ENCODE results near the gene BCAS3.

Gene BCAS3

DNA sequence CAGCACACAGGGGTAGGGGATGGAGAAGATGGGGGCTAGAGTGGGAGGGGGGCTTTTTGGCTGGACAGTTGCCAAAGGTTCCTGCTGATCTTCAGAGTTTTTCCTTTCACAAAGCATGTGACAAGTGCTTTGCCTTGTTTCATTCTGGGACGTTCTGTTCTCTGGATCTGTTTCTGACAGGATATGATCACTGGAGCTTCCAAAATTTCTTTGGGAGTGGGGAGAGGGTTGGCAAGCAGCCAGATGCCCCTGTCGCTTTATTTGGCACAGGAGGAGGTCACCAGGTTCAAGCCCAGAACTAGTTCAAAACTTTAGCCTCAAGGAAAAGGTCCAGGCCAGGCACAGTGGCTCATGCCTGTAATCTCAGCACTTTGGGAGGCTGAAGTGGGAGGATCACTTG, 653.5 kb downstream of the BCAS3 start:
- DNase-seq = no peak

DNA sequence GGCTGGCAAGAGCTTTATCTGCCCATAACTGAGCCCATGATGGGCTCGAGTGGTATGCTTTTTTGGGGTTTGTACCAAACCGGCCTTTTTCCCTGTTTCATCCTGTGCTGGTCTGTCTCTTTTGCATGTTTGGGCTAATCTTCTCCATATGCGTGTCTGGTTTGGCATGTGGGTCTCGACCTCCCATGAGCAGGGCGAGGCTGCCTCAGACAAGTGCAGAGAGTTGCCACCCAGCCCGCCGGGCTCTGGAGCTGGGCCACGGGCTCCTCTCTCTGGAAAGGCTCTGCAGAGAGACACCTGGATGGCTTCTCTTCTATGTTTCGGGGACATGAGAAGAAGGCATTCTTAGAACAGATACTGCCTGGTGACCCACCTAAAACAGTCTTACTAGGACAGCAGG, 654.2 kb downstream of the BCAS3 start:
- DNase-seq = no peak

DNA sequence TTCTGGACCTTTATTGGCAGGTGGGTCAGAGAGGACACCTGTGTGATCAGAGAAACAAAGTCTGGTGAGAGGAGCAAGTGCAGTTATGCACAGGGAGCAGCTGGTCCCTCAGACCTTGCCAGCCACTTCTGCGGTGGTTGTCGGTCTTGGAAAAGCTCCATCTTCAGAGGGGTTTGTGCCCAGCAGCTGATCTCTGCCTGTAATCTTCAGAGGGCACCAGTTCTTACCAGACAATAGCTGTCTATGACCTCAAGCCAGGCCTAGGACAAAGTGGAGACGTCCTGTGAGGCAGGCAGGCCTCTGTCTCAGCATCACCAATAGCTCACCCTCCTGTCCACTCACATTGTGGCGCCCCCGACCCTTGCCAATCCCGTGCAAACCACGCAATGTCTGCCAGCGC, 655.5 kb downstream of the BCAS3 start:
- DNase-seq = no peak

DNA sequence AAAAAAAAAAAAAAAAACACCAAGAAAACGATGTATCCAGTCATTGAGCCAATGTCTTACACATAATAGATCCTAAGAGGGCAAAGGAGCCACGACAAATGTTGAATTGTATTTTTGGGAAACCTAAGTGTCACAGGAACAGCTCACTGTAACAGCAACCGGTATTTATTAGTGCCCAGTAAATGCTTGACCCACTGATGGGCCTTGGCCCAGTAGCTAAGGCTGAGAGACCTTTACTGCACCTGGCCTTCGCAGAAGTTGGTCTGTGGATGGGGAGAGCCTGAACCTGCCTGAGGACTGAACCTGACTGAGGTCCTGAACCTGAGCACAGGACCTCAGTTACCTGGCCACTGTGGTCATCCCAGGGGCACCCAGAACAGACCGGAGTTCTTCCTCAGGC, 657.0 kb downstream of the BCAS3 start:
- DNase-seq = no peak

DNA sequence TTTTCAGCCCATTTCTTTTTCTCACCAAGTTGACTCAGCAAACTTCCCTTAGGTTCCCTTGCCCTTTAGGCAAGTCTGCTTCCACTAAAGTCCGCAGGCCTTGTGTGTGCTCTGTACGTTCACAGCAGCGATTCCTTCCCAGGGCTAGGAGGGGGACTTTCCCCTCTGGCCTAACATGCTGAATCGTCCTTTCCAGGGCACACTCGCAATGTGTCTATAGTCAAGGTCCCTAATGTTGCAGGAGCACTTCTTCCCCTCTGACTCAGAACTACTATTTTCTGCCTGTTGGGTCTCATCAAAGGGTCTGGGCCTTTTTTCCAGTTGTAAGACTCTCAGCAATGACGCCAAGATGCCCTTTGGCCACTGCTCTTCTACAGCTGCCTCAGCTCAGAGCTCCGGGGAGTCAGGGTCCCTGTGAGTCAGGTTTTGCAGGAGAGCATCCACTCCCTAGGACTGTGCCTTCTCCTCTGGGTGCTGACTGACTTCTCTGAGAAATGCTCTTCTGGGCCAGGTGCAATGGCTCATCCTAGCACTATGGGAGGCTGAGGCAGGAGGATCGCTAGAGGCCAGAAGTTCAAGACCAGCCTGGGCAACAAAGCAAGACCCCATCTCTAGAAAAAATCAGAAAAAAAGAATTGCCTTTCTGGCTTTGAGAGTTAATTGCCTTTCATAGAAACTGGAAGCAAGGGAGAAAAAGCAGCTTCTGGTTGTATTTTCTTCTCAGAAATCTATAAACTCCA, 657.6 kb downstream of the BCAS3 start:
- no peak for DNase-seq

DNA sequence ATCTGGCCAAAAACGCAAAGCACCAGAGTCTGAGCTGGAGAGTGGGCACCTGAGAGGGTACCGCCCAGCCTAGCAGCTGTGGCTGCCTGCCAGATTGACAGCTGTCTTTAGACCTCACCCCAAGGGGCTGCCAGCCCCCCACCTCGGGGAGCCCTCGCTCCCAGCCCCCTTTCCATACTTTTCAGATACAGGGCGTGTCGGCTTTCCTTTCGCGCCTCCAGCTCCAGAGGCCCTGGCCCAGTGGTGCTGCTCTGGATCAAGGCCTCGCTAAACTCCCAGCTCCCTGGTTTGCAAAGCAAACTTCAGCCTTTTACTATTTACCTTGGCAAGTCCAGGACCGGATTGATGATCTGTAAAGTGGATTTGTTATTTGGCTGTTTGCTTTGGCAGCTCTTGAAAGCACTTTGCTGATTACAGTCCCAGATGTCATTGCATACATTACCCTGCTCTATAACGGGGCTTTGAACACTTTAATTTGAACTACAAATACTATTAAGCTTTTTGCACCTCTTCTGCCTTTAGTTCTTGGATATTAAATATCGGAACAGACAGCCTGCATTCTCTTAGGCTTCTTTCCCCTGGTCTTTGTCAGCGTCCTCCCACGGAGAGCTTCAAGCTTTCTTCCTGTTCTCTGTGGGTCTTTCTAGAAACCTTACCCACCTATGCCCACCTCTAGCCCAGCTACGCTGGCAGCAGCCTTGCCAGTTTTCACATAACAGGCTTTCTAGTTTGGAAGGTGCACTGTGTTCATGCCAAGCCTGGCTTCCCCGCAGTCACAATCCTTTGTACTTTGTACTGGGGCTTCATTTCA, 658.4 kb downstream of the BCAS3 start:
- DNase-seq = no peak

DNA sequence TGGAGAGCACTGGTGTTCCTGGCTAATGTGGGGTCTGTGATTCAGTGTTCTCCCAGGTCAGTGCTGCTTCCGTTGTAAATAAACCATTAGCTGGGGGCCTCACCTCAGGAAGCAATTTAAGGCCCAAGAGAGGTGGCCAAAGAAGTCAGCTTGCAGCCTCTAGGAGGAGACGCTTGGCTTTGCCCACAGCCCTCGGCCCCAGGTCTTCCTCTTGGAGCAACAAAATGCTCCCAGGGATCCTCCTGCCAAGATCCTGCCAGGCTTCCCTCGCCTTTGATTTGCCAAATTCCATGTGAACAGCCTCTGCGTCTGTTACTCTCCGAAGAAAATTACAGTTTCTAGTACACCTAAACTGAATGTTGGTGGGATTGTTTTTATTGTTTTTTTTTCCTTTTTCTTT, 659.6 kb downstream of the BCAS3 start:
- DNase-seq = no peak

DNA sequence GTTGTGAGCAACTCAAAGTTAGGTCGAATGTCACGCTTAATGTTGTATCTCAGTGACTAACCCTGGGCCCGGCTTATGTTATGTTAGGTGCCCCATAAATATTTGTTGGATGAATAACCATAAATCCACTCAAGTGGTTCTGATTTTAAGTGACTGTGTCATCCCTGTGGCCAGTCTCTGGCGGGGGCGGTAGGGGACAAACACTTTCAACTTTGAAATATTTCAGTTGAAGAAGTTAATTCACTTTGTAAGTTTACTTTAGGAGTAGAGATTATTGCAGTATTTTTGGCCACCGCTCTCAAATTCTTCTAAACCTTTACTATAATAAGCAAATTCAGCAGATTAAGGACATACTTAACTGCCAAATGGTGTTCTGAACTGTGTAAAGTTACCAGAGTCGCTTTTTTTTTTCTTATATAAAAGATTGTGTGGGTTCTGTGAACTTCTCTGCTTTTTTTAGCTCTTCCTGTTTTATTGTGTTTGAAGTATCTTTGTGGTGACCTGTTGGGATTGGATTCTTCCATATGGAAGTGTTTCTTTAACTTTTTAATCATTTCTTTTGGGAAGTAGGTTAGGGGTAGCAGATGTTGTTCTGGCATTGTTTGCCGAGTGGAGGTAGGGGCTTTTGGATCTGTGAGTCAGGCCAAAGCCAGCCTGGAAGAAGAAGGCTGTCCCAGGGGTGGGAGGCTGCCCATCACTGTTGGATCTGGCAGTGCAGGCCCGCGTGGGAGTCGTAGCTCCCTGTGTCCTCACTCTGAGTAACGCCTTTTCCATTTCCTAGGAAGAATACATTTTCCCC, 660.5 kb downstream of the BCAS3 start:
- DNase-seq = no peak

DNA sequence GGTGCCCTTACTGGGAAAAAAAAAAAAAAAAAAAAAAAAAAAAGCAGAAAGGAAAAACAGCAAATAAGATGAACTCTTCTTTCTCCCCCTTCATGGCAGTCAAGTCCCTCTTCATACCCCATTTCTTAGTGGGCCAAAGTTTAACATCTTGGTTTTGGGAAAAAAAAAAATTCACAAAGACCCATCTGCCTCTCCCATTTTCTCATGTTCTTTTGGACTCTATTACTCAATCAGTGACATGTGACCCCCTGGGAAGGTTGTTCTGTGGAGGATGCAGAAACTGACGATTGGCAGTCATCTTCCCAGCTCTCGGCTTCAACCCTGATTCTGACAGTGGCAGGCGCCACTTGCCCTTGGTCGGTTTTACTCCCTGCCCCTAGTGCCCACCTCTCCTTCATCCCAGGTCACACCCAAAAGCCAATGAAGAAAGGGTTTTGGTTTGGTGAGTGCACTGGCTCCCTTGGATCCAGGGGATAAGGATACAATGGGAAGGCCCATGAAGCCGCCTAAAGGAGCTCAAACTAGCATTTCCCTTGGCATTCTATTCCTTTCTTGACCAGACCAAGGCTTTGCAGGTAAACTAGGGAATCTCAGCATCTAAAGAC, 661.3 kb downstream of the BCAS3 start:
- DNase-seq = no peak

DNA sequence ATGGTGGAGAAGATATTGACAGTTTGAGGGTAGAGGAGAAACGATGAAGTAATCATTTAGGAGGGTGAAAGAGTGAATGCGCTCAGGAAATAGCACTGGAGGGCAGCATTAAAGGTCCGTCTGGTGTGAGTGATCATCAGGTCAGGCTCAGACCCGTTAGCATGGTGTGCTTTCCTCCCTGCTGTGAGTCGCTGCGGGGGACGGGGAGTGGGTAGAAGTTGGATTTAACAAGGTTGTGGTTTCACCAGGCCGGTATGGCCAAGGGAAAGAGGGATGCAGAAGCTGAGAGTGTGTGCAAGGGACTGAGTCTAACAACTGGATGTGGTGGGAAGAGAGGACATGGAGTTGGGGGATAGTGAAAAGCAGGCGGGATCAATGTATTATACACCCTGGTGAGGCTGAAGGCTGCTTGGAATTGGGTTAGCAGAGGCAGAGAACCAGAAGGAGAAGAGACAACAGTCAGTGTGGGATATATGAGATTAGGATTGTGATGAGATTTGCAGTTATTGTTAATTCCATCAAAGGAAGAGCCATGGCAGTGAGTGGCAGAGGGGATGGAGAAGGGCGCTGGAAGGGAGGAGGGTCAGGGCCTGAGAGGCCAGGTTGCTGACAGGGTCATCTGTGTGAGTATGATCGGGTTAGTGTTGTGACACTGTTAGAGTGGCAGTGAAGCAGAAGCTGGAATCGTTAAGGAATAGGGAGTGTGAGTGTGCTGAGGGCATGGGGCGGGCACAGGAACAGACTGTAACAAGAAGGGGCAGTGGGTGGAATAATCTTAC, 663.0 kb downstream of the BCAS3 start:
- DNase-seq = no peak

DNA sequence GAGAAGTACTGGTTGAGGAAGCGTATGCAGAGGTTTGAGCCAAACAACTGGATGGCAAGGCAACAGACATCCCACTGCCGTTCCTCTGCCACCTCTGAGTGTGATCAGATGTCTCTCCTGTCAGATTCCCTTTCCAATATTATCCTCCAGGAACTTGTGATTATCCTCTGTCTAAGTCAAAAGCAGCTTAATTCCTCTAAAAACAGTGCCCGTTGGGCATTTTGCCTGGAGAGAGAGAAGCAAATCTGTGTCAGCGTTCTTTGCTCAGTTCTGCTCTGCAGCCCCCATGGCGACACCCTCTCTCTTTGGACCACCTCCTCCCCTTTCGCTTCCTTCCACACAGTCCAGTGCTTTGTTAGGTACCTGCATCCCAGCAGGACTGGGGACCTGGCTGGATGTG, 665.9 kb downstream of the BCAS3 start:
- DNase-seq = no peak

DNA sequence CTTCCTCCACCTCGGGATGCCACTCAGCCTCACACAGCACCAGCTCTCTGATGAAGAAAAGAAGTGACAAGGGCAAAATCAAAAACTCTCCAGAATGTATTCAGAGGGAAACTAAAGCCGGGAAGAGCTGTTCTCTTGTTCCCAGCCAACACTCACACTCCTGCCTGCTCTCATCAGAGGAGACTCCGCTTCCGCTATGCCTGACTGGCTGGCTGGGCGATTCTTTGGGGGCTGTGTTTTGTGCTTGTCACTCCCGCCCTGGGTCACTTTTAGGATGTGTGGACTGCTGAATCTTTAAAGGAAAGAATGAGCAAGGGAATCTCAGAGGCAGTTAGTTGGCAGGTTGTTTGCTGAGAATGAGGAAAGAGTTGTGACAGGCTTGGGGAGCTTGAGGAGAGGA, 667.4 kb downstream of the BCAS3 start:
- DNase-seq = no peak

DNA sequence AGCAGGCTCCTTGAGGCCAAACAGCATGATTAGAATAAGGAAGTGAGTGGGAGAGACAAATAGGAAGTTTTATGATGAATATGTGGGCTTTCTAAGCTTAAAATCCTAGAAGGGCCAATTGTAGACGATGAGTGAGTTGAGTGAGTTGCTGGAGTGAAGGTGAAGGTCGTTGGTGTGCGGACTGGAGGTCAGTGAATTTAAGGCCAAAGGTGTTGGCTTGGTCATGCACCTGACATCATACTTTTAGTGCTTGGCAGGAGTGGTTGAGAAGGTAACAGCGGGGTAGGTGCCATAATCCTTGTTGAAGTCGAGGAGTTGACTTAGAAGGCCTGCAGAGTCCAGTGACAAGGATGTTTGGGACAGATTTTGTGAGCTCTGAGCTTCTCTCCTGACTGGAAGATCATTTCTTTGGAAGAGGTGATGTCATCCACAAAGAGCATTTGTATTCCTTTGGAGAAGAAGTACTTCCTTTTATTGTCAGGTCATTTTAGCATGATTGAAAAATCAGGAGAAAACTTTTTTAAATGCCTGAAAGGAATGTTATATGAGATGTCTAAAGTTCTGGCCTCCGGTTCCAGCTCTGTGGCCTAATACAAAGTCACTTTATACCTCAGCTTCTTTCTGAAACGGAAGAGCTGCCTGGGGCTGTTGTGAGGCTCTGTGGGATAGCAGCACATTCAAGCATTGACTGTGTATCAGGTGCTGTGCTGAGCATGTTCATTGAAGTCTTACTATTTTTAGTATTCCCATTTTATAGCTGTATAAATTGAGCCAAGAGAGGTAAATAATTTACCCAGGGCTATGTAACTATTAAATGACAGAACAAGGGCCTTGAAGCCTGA, 668.4 kb downstream of the BCAS3 start:
- DNase-seq = no peak

DNA sequence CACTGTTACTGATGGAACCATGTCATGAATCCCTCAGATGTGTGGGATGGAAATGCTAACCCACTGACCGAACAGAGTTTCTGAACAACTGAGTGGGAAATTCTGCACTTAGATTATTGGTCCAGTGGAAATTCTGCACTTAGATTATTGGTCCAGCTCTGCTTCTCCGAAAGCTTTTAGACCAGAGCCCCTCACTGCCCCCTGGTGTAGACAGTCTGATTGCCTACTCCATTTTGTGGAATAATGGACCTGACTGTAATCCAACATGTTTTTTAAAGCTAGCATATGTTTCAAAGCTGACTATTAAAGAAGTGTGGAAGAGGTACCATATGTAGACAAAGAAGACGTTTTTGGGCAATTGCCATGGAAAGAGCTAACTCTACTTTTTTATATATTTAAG, 671.7 kb downstream of the BCAS3 start:
- DNase-seq = no peak

DNA sequence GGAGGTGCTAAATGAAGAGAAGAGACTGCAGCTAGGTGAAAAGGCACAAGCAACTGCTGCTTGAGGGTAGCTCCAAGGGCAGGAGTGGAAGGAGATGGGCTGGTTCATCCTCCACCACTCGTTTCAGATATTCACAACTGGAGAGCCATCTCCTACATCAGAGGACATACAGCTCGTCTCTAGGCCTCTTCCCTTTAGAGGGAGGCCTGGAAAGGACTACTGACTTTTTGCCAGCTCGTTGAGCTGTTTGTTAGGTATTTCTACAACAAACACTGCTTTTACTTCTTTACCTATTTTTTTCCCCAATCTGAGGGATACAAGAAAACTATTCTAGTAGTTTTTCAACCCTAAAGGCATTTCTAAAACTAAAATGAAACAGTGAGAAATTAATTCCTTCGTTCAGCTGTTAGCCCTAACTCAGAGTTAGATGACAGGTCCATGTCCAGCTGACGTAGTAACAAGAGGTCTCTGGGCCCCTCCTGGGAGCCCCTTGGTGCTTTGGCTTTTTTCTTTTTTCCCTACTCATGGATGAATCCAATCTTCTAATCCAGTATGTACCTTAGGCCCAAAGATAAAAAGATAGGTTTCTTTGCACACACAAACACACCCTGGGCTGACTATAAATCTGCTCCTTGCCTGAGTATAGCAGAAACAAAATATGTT, 674.2 kb downstream of the BCAS3 start:
- no peak for DNase-seq

DNA sequence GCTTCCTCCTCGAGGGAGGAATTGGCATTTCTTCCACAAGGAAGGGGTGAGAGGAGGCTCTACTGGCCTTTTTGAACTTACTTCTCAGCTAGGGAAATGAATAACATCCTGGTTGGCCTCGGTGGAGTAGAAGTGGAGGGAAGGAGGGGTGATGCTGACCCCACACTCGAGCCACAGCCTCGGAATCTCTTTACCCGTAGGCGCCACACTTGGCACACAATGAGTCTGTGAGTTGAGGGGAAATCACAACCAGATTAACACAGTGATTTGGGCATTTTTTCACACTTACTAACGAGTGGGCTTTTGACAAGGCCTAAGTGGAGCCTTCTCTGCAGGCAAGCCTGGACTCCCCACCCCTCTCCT, 674.7 kb downstream of the BCAS3 start:
- DNase-seq = no peak

DNA sequence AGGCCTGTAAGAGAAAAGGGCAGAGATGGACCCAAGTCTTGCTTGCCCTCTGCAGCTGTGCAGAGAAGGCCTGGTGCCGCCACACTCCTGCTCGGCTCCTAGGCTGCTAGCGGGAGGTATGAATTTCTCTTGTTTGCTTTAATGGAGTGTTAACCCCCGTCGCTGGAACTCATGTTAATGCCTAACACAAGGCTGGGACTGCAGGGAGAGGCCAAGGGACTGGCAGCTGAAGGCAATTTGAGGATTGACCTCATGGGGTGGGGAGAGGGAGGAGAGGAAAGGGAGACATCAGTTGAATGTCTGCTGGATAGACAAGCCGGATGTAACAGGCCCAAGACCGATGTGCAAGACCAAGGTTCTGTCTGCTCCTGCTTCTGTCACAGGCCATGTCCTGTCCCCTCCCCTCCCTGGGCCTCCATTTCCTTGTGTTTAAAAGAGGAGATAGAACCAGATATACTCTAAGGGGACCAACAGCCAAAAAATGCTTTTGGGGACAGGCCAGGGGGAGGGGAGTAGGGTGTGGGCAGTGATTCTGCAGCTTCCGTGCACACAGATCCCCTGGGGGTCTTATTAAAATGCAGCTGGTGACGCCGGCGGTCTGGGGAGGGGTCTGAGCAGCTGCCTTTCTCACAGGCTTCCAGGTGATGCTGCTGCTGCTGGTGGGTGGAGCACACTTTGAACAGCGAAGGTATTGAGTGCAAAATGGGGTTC, 675.3 kb downstream of the BCAS3 start:
- DNase-seq = no peak

DNA sequence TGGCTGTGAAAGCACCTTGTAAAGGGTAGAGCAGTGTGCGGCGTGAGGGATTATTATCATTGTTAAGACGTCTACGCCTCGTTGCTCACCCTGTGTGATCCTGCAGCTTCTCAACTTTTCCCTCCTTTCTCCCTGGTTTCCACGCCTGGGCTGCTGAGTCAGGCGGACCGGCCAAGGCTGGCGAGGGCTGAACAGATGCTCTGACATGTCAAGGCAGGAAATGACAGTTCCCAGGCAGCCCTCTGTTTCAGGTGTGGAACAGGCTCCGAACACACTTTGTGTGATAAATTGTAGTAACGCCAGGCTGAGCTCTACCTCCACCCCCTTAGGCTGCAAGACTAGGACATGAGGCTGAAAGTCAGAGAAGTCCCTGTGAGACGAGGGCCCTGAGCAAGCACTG, 676.0 kb downstream of the BCAS3 start:
- DNase-seq = no peak

DNA sequence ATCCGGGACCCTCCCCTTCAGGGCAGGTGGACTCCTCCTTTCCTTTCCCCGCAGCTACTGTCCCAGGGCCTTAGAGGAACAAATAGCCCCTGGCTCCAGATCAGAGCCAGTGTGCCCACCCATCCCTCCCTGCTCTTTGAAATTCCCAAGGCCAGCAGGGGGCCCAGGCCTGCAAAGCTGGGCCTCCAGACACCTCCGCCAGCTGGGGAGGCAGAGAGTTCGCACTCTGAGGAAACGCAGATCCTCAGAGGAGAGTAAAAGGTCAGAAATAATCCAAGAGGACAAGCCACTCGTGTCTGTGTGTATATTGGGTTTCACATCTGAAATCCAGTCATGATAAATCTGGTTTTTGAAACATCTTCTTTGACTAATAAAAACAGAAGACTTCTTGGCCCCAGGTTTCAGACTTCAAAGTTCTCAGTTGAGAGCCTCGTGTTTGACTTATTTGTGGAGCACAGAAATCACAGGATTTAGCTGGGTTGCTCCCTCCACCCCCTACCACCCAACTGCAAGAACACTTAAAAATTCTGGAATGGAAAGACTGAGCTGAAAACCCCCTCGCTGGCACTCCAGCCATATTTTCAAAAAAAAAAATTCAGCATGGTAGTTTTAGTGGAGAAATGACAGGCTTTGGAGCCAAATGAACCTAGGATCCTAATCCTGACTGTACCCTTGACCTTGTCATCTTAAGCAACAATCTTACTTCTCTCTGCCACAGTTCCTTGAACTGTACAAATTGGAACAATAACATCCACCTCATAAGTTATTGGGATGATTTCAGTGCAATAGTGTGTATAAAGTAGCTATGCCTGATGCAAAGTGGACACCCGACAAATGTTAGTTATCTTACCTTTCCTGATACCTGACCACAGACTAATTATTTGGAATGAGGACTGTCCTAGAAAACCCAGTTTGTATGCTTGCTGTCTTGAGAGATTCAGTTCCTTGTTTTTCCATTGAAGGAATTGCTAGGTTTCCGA, 677.5 kb downstream of the BCAS3 start:
- no peak for DNase-seq
